ENCODE measurements around the gene IP6K1. TPM values are rescaled to one million over a fixed set of nuclear protein-coding genes. Genes with fewer than 3 reads are reported as not detected.

The IP6K1 gene
- total and polyA plus RNA-seq, 4 donors = 16.1 to 54.9 (median 32.5) TPM

- peak overlapping the region in 1 of 2 donors; percentile 94 for H3K27ac ChIP-seq (ENCODE audit: low read depth in 1 of 2, low read length in 1 of 2)
Observed at GRCh38 chr3:49721896-49722781, 64.2 kb downstream of the IP6K1 start.

GRCh38 chr3:49721596-49721895, 64.8 kb downstream of the IP6K1 start:
- H3K4me3 ChIP-seq = no peak overlapping the region
- 86 to 91% methylated on average over 9 of the region's 9 CpGs for WGBS, 2 donors
- H3K27ac ChIP-seq (ENCODE audit: low read depth in 1 of 2, low read length in 1 of 2) = no peak overlapping the region
- H3K27me3 ChIP-seq (ENCODE audit: control insufficient read depth in 3 of 3, insufficient read depth in 3 of 3, low read length in 2 of 3) = no peaks in the 10 kb centered on the region
- H3K9ac ChIP-seq (ENCODE audit: insufficient read depth in 1 of 2, low read length in 2 of 2) = no peak overlapping the region
- no peak for TF ChIP-seq CTCF (IDR thresholded peaks at IDR 0.05; ENCODE audit: control extremely low read depth, extremely low read depth)
- DNase-seq = no peak
- no peak for ATAC-seq (ENCODE audit: insufficient read depth, low FRiP score)
- peaks cover 0 to 32% (median 11%) of the 10 kb centered on the region in 5 donors for H3K4me1 ChIP-seq (ENCODE audit: control insufficient read depth in 5 of 5, insufficient read depth in 5 of 5, low read length in 5 of 5)
- H3K9me3 ChIP-seq (ENCODE audit: control insufficient read depth in 4 of 4, insufficient read depth in 3 of 4, low read length in 3 of 4) = no peaks in the 10 kb centered on the region
- H3K36me3 ChIP-seq (ENCODE audit: control insufficient read depth in 4 of 4, insufficient read depth in 4 of 4, low read length in 4 of 4) = peaks cover 0 to 31% (median 17%) of the 10 kb centered on the region in 4 donors

More at GRCh38 chr3:49721896-49722781, 64.2 kb downstream of the IP6K1 start:
- no peak overlapping the region for H3K9ac ChIP-seq (ENCODE audit: insufficient read depth in 1 of 2, low read length in 2 of 2)
- 90 to 94% methylated on average over 26 of the region's 26 CpGs for WGBS, 2 donors
- H3K9me3 ChIP-seq (ENCODE audit: control insufficient read depth in 4 of 4, insufficient read depth in 3 of 4, low read length in 3 of 4) = no peaks in the 10 kb centered on the region
- ATAC-seq (ENCODE audit: insufficient read depth, low FRiP score) (no peak), DNase-seq (no peak)
- peaks cover 3 to 34% (median 23%) of the 10 kb centered on the region in 4 donors for H3K36me3 ChIP-seq (ENCODE audit: control insufficient read depth in 4 of 4, insufficient read depth in 4 of 4, low read length in 4 of 4)
- H3K4me1 ChIP-seq (ENCODE audit: control insufficient read depth in 5 of 5, insufficient read depth in 5 of 5, low read length in 5 of 5) = peaks cover 0 to 32% (median 11%) of the 10 kb centered on the region in 5 donors
- H3K4me3 ChIP-seq = no peak overlapping the region
- TF ChIP-seq CTCF (IDR thresholded peaks at IDR 0.05; ENCODE audit: control extremely low read depth, extremely low read depth) = no peak
- H3K27me3 ChIP-seq (ENCODE audit: control insufficient read depth in 3 of 3, insufficient read depth in 3 of 3, low read length in 2 of 3) = no peaks in the 10 kb centered on the region

GRCh38 chr3:49720855-49721595, 65.3 kb downstream of the IP6K1 start:
- 78 to 90% methylated on average over 4 of the region's 4 CpGs for WGBS, 2 donors
- H3K36me3 ChIP-seq (ENCODE audit: control insufficient read depth in 4 of 4, insufficient read depth in 4 of 4, low read length in 4 of 4) = peaks cover 0 to 31% (median 18%) of the 10 kb centered on the region in 4 donors
- TF ChIP-seq CTCF (IDR thresholded peaks at IDR 0.05; ENCODE audit: control extremely low read depth, extremely low read depth) = no peak
- no peak overlapping the region for H3K9ac ChIP-seq (ENCODE audit: insufficient read depth in 1 of 2, low read length in 2 of 2)
- H3K27me3 ChIP-seq (ENCODE audit: control insufficient read depth in 3 of 3, insufficient read depth in 3 of 3, low read length in 2 of 3) = no peaks in the 10 kb centered on the region
- DNase-seq = peak in 1 of 3 donors; percentile 2
- H3K9me3 ChIP-seq (ENCODE audit: control insufficient read depth in 4 of 4, insufficient read depth in 3 of 4, low read length in 3 of 4) = no peaks in the 10 kb centered on the region
- ATAC-seq (ENCODE audit: insufficient read depth, low FRiP score) = no peak
- no peak overlapping the region for H3K27ac ChIP-seq (ENCODE audit: low read depth in 1 of 2, low read length in 1 of 2)
- H3K4me3 ChIP-seq = no peak overlapping the region
- peaks cover 0 to 32% (median 11%) of the 10 kb centered on the region in 5 donors for H3K4me1 ChIP-seq (ENCODE audit: control insufficient read depth in 5 of 5, insufficient read depth in 5 of 5, low read length in 5 of 5)
